ENCODE data around the gene REEP3.

- TF ChIP-seq CTCF (conservative IDR thresholded peaks at IDR 0.05; ENCODE audit: low read depth, low read length) (no peak), POLR2A (IDR thresholded peaks at IDR 0.05; ENCODE audit: low read depth, low read length) (no peak), RCOR1 (IDR thresholded peaks at IDR 0.05; ENCODE audit: insufficient replicate concordance, low read length) (no peak), FOS (IDR thresholded peaks at IDR 0.05; ENCODE audit: low read depth, low read length) (no peak), SMC3 (IDR thresholded peaks at IDR 0.05; ENCODE audit: low read depth, low read length) (no peak), RAD21 (IDR thresholded peaks at IDR 0.05; ENCODE audit: low read length) (no peak)
Measured at GRCh38 chr10:63627881-63628296, 106.7 kb downstream of the REEP3 start.

Data from IMR-90 (cell line).